IMR-90 (cell line): ENCODE measurements around the gene AGFG1. TPM values are rescaled to one million over a fixed set of nuclear protein-coding genes. Genes with fewer than 3 reads are reported as not detected.
A peak's percentile ranks its signal among the peaks of the same experiment; 100 is the strongest.

Source experiments
- ATAC-seq: fragments of 200-7000 bp; cut with Tn5 transposase; 2 replicates; pipeline ENCODE4 v1.9.1; 2020; ENCODE audit warnings: low read depth, mild to moderate bottlenecking, moderate library complexity
- BruUV-seq: library from RNA; stranded (reverse); fragments of 400-500 nt; replicated peaks from 2 replicates; lab custom pipeline; 2021; lab: Mats Ljungman, UMichigan
- CTCF ChIA-PET: fragments of 300-600 bp; formaldehyde crosslinking; extraction: SDS; loops from one replicate; lab custom pipeline; 2021; ENCODE audit warnings: antibody characterized with exemption; lab: Yijun Ruan, JAX
- POLR2A ChIA-PET: fragments of 300-600 bp; sonication (Branson Sonifier 250); formaldehyde crosslinking; loops from one replicate; lab custom pipeline; 2022; ENCODE audit warnings: antibody characterized with exemption; ENCODE audit not compliant: unreplicated experiment; lab: Charles Lee
- DNase-seq: peaks from one replicate; pipeline ENCODE4 v3.0.0; 2013
- H2AFZ ChIP-seq: replicated peaks from 2 replicates; pipeline ENCODE3; 2013; ENCODE audit warnings: low read length, mild to moderate bottlenecking; ENCODE audit not compliant: poor library complexity
- H2AK5ac ChIP-seq: 2 replicates; pipeline ENCODE4 v1.6.1; 2013; ENCODE audit warnings: low read depth, low read length, inconsistent platforms
- H2AK9ac ChIP-seq: replicated peaks from 2 replicates; pipeline ENCODE3; 2013; ENCODE audit warnings: mild to moderate bottlenecking, low read depth, low read length, moderate library complexity; ENCODE audit not compliant: poor library complexity
- H2BK120ac ChIP-seq: 2 replicates; pipeline ENCODE4 v1.6.1; 2013; ENCODE audit warnings: low read depth, low read length, inconsistent platforms
- H2BK15ac ChIP-seq: 3 replicates; pipeline ENCODE4 v1.6.1; 2013; ENCODE audit warnings: low read depth, low read length, inconsistent platforms
- H2BK20ac ChIP-seq: 2 replicates; pipeline ENCODE4 v1.6.1; 2013; ENCODE audit warnings: low read depth, mild to moderate bottlenecking, inconsistent platforms, low read length, moderate library complexity
- H2BK5ac ChIP-seq: 2 replicates; pipeline ENCODE4 v1.6.1; 2013; ENCODE audit warnings: mild to moderate bottlenecking, low read depth, low read length, inconsistent platforms; ENCODE audit not compliant: poor library complexity, severe bottlenecking
- H3K14ac ChIP-seq: replicated peaks from 2 replicates; pipeline ENCODE4 v1.6.1; 2013; ENCODE audit warnings: low read depth, low read length, inconsistent platforms
- H3K18ac ChIP-seq: 2 replicates; pipeline ENCODE4 v1.6.1; 2013; ENCODE audit warnings: low read depth, low read length, control low read depth
- H3K23ac ChIP-seq: 2 replicates; pipeline ENCODE4 v1.6.1; 2013; ENCODE audit warnings: low read depth, low read length, inconsistent platforms
- H3K27ac ChIP-seq: 2 replicates; pipeline ENCODE4 v1.5.1; 2013; ENCODE audit warnings: mild to moderate bottlenecking, control low read depth, low read length; ENCODE audit not compliant: insufficient read depth
- H3K27me3 ChIP-seq: 2 replicates; pipeline ENCODE4 v1.6.1; 2013; ENCODE audit warnings: low read length; ENCODE audit not compliant: control insufficient read depth, insufficient read depth
- H3K36me3 ChIP-seq: 2 replicates; pipeline ENCODE4 v1.6.1; 2013; ENCODE audit warnings: low read length, mixed read lengths; ENCODE audit not compliant: control insufficient read depth, insufficient read depth
- H3K4ac ChIP-seq: 2 replicates; pipeline ENCODE4 v1.6.1; 2013; ENCODE audit warnings: low read depth, low read length, inconsistent platforms
- H3K4me1 ChIP-seq: 2 replicates; pipeline ENCODE4 v1.6.1; 2013; ENCODE audit warnings: low read length, mixed read lengths; ENCODE audit not compliant: control insufficient read depth, insufficient read depth
- H3K4me2 ChIP-seq: 2 replicates; pipeline ENCODE4 v1.6.1; 2013; ENCODE audit warnings: low read depth, mild to moderate bottlenecking, control low read depth, low read length, moderate library complexity
- H3K4me3 ChIP-seq: 2 replicates; pipeline ENCODE4 v1.5.1; 2013; ENCODE audit warnings: low read depth, mild to moderate bottlenecking, control low read depth, low read length, moderate library complexity; ENCODE audit not compliant: insufficient read depth
- H3K56ac ChIP-seq: 2 replicates; pipeline ENCODE4 v1.6.1; 2013; ENCODE audit warnings: low read length, inconsistent platforms; ENCODE audit not compliant: insufficient read depth; ENCODE audit errors: extremely low read depth
- H3K79me1 ChIP-seq, 2 experiments: 2 replicates each; pipeline ENCODE4 v1.6.1; 2013; ENCODE audit warnings: low read length in 2 of 2, inconsistent platforms in 1 of 2, low read depth in 1 of 2
- H3K9ac ChIP-seq: 2 replicates; pipeline ENCODE4 v1.6.1; 2013; ENCODE audit warnings: low read depth, low read length, control low read depth
- H3K9me1 ChIP-seq: 2 replicates; pipeline ENCODE4 v1.6.1; 2013; ENCODE audit warnings: low read length, inconsistent platforms; ENCODE audit not compliant: insufficient read depth
- H3K9me3 ChIP-seq: 2 replicates; pipeline ENCODE4 v1.6.1; 2013; ENCODE audit warnings: low read length; ENCODE audit not compliant: control insufficient read depth, insufficient read depth
- H4K20me1 ChIP-seq: 2 replicates; pipeline ENCODE4 v1.6.1; 2013; ENCODE audit warnings: low read length, inconsistent platforms; ENCODE audit not compliant: insufficient read depth
- H4K5ac ChIP-seq: 2 replicates; pipeline ENCODE4 v1.6.1; 2013; ENCODE audit warnings: mild to moderate bottlenecking, low read depth, low read length, control low read depth
- H4K8ac ChIP-seq, 2 experiments: 2 replicates each; pipeline ENCODE4 v1.6.1; 2013; ENCODE audit warnings: low read depth in 2 of 2, low read length in 2 of 2, control low read depth in 1 of 2, inconsistent platforms in 1 of 2
- H4K91ac ChIP-seq: 2 replicates; pipeline ENCODE4 v1.6.1; 2013; ENCODE audit warnings: low read depth, low read length, inconsistent platforms; ENCODE audit not compliant: insufficient read depth
- BHLHE40 ChIP-seq: fragments of 150-350 bp; IDR thresholded peaks from 2 replicates; pipeline ENCODE4 v1.6.1; 2016; ENCODE audit warnings: mild to moderate bottlenecking, low read depth, low read length
- CEBPB ChIP-seq: IDR thresholded peaks from 2 replicates; pipeline ENCODE4 v1.6.1; 2012; ENCODE audit warnings: low read depth, low read length, improper control_type of control experiment
- CHD1 ChIP-seq: IDR thresholded peaks from 2 replicates; pipeline ENCODE4 v1.6.1; 2012; ENCODE audit warnings: low read depth, low read length, improper control_type of control experiment
- FOS ChIP-seq: fragments of 150-350 bp; IDR thresholded peaks from 2 replicates; pipeline ENCODE4 v1.6.1; 2016; ENCODE audit warnings: low read depth, low read length
- MAFK ChIP-seq: IDR thresholded peaks from 2 replicates; pipeline ENCODE4 v1.6.1; 2012; ENCODE audit warnings: low read depth, low read length, improper control_type of control experiment
- MAZ ChIP-seq: IDR thresholded peaks from 2 replicates; pipeline ENCODE4 v1.6.1; 2012; ENCODE audit warnings: low read depth, mild to moderate bottlenecking, low read length, improper control_type of control experiment, moderate library complexity, borderline replicate concordance
- MXI1 ChIP-seq: IDR thresholded peaks from 2 replicates; pipeline ENCODE4 v1.6.1; 2012; ENCODE audit warnings: low read depth, mild to moderate bottlenecking, low read length, moderate library complexity, borderline replicate concordance
- NFE2L2 ChIP-seq: fragments of 150-350 bp; IDR thresholded peaks from 2 replicates; pipeline ENCODE4 v1.6.1; 2016; ENCODE audit warnings: low read depth, mild to moderate bottlenecking, low read length
- POLR2A ChIP-seq: IDR thresholded peaks from 2 replicates; pipeline ENCODE4 v1.6.1; 2012; ENCODE audit warnings: mild to moderate bottlenecking, low read depth, low read length
- RAD21 ChIP-seq: IDR thresholded peaks from 2 replicates; pipeline ENCODE4 v1.6.1; 2012; ENCODE audit warnings: low read length, improper control_type of control experiment
- RCOR1 ChIP-seq: IDR thresholded peaks from 2 replicates; pipeline ENCODE4 v1.6.1; 2012; ENCODE audit warnings: mild to moderate bottlenecking, low read length, improper control_type of control experiment; ENCODE audit not compliant: insufficient replicate concordance
- RFX5 ChIP-seq: IDR thresholded peaks from 2 replicates; pipeline ENCODE4 v1.8.0; 2012; ENCODE audit warnings: low read depth, mild to moderate bottlenecking, low read length, moderate library complexity
- SMC3 ChIP-seq: fragments of 150-350 bp; IDR thresholded peaks from 2 replicates; pipeline ENCODE4 v1.6.1; 2016; ENCODE audit warnings: low read depth, mild to moderate bottlenecking, antibody characterized with exemption, low read length, moderate library complexity
- WGBS, 2 experiments: methylation state at CpG; one replicate each; pipeline versions ENCODE4 v1.1.5 to v1.1.7; 2013; ENCODE audit warnings: missing lambda C conversion rate in 2 of 2; ENCODE audit not compliant: insufficient read length in 1 of 2; ENCODE audit errors: extremely low coverage in 2 of 2; 5-methylcytosine and 5-hydroxymethylcytosine counted together
- dilution Hi-C: fragments of 300-500 bp; cut with HindIII; formaldehyde crosslinking; loops from one replicate; pipeline ENCODE4 v1.14.3; 2018; ENCODE audit warnings: low sequenced_read_pairs; ENCODE audit not compliant: unreplicated experiment
- in situ Hi-C: fragments of 300-500 bp; cut with MboI; formaldehyde crosslinking; loops from 3 replicates; pipeline ENCODE4 v1.14.3; 2019; ENCODE audit warnings: low sequenced_read_pairs, inconsistent platforms, mixed read lengths
- intact Hi-C: fragments of 100-400 bp; cut with micrococcal nuclease; formaldehyde crosslinking; loops from 2 replicates; pipeline ENCODE4 v1.10.0; 2022
- polyA plus RNA-seq, 3 experiments: library from polyadenylated mRNA; depleted of rRNA; stranded (reverse); fragments of >200 nt; gene quantifications; 2 replicates each; pipeline ENCODE4 v1.2.3, GENCODE V29; 2012; ENCODE audit warnings: low replicate concordance in 1 of 3
- total RNA-seq: library from RNA; depleted of rRNA; stranded (reverse); fragments of >200 nt; gene quantifications from 2 replicates; pipeline ENCODE4 v1.2.3, GENCODE V29; 2012
- TF ChIP-seq, protein P1 (sequence below): fragments of 150-350 bp; IDR thresholded peaks from 2 replicates; pipeline ENCODE4 v1.6.1; 2017; ENCODE audit warnings: mild to moderate bottlenecking, antibody characterized with exemption, low read length, low read depth
- TF ChIP-seq, protein P2 (sequence below): conservative IDR thresholded peaks from 2 replicates; pipeline ENCODE4 v1.5.1; 2012; ENCODE audit warnings: mild to moderate bottlenecking, low read depth, low read length, improper control_type of control experiment
- TF ChIP-seq, protein P3 (sequence below): fragments of 150-350 bp; IDR thresholded peaks from 2 replicates; pipeline ENCODE4 v1.6.1; 2016; ENCODE audit warnings: low read depth, mild to moderate bottlenecking, low read length, moderate library complexity, borderline replicate concordance

Gene AGFG1
- total and polyA plus RNA-seq, 2 of the 4 experiments (the other 2 are of a cell fraction) = 58.4 to 126 TPM

DNA sequence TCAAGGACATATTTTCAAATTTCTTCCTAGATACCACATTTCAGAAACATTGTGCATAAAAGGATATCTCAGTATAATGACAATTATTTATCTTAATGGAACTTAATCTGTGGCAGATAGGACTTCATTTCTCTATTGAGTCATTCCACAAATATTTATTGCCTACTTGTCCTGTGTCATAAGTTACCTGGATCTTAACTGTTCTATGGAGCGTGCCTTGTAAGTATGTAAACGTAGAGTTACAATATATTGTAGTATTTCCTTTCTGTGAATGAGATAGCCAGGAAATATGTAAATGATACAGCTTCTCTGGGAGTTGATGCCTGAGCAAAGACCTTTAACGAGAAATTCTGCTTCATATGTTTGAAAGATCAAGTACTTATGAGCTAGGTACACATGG is 2.5 kb downstream of the AGFG1 start:
- ChIA-PET POLR2A (interaction anchor here (0.5 to 1.2 kb wide), 2 partner anchors 8 to 227 kb away, joined by 3 read pairs; no protein-coding TSS in a partner anchor), CTCF (interaction anchor here (0.8 to 1.3 kb wide), 3 partner anchors 68 to 291 kb away, joined by 3 to 4 read pairs (median 3); no protein-coding TSS in a partner anchor)
- Histone ChIP-seq H3K14ac (no peak overlapping the region), H3K4me2 (peak overlapping the region; percentile 50), H2BK120ac (no peak overlapping the region), H4K8ac (no peak overlapping the region), H3K36me3 (no peaks in the 10 kb centered on the region), H2AK9ac (no peak overlapping the region), H3K27me3 (no peaks in the 10 kb centered on the region), H3K18ac (no peak overlapping the region), H2AK5ac (no peak overlapping the region), H3K4me1 (no peaks in the 10 kb centered on the region; the same call in 1 of the 2 replicates), H4K20me1 (peaks cover 62% of the 10 kb centered on the region), H4K91ac (no peak overlapping the region), H3K56ac (no peak overlapping the region), H3K4me3 (no peak overlapping the region), H3K9ac (no peak overlapping the region), H3K9me1 (no peaks in the 10 kb centered on the region), H3K9me3 (no peaks in the 10 kb centered on the region), H2BK20ac (no peak overlapping the region), H2BK5ac (no peak overlapping the region), H3K23ac (no peak overlapping the region), H3K4ac (no peak overlapping the region), H3K27ac (no peak overlapping the region), H2BK15ac (no peak overlapping the region), H2AFZ (no peak overlapping the region), H3K79me1 (peaks cover 0 to 19% of the 10 kb centered on the region in 2 experiments; a peak in 2 of 4 replicates), H4K5ac (no peak overlapping the region)
- no peak for ATAC-seq
- TF ChIP-seq, protein P1, sequence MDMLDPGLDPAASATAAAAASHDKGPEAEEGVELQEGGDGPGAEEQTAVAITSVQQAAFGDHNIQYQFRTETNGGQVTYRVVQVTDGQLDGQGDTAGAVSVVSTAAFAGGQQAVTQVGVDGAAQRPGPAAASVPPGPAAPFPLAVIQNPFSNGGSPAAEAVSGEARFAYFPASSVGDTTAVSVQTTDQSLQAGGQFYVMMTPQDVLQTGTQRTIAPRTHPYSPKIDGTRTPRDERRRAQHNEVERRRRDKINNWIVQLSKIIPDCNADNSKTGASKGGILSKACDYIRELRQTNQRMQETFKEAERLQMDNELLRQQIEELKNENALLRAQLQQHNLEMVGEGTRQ = no peak
- TF ChIP-seq, protein P2, sequence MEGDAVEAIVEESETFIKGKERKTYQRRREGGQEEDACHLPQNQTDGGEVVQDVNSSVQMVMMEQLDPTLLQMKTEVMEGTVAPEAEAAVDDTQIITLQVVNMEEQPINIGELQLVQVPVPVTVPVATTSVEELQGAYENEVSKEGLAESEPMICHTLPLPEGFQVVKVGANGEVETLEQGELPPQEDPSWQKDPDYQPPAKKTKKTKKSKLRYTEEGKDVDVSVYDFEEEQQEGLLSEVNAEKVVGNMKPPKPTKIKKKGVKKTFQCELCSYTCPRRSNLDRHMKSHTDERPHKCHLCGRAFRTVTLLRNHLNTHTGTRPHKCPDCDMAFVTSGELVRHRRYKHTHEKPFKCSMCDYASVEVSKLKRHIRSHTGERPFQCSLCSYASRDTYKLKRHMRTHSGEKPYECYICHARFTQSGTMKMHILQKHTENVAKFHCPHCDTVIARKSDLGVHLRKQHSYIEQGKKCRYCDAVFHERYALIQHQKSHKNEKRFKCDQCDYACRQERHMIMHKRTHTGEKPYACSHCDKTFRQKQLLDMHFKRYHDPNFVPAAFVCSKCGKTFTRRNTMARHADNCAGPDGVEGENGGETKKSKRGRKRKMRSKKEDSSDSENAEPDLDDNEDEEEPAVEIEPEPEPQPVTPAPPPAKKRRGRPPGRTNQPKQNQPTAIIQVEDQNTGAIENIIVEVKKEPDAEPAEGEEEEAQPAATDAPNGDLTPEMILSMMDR = no peak
- TF ChIP-seq CHD1 (no peak), MAFK (no peak), NFE2L2 (no peak), RFX5 (no peak), CEBPB (no peak), RAD21 (no peak), BHLHE40 (no peak), POLR2A (no peak), MAZ (no peak), MXI1 (no peak), SMC3 (no peak), FOS (no peak), RCOR1 (no peak)
- TF ChIP-seq, protein P3, sequence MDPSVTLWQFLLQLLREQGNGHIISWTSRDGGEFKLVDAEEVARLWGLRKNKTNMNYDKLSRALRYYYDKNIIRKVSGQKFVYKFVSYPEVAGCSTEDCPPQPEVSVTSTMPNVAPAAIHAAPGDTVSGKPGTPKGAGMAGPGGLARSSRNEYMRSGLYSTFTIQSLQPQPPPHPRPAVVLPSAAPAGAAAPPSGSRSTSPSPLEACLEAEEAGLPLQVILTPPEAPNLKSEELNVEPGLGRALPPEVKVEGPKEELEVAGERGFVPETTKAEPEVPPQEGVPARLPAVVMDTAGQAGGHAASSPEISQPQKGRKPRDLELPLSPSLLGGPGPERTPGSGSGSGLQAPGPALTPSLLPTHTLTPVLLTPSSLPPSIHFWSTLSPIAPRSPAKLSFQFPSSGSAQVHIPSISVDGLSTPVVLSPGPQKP = no peak
- no peak for DNase-seq
- in situ Hi-C loops = loop anchor here (10.0 kb wide), 1 partner anchor 290 kb away; no protein-coding TSS in a partner anchor
- dilution Hi-C loops = no loop called here
- BruUV-seq = TSS peak; percentile 35
- WGBS, 2 experiments = 80% methylated on average over 2 of the region's 3 CpGs; no CpG with 5 or more reads in 1 of the 2 experiments
- intact Hi-C loops = loop anchor here (5.0 to 10.0 kb wide), 4 partner anchors 38 to 410 kb away; no protein-coding TSS in a partner anchor
